Activated CD4-positive, CD25-positive, alpha-beta regulatory T cell treated with anti-CD3 and anti-CD28 coated beads, Interleukin-2, amount 50 U/mL, for 72 hours (primary cell): ENCODE data around the gene MYO9A.
"Not testable (repeated sequence)": the region's sequence is repeated elsewhere in the genome, so short reads cannot be mapped to it uniquely, and the experiment has no call there.

ENCODE experiments used
- DNase-seq: peaks from one replicate; pipeline ENCODE4 v3.0.0; 2021

Gene MYO9A

GRCh38 chr15:72034351-72034750, 83.6 kb downstream of the MYO9A start:
- DNase-seq: no peak

DNA sequence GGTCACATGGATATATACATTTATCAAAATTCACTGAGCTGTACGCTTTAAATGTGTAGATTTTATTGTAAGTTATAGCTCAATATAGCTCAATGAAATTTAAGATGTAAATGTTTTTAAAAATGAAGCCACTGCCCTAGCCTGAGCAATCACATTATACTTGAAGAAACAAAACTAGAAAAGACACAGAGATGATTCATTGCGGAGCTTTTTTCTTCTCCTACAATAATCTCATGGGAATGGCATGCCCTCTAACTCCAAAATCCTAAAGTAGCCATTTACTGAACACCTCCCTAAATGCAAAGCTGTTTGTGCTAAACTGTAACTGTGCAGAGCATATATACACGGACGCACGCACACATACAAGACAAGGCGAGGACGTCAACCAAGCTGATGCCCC, 84.2 kb downstream of the MYO9A start:
- no peak for DNase-seq

GRCh38 chr15:72033285-72033684, 84.7 kb downstream of the MYO9A start:
- no peak for DNase-seq

- no peak for DNase-seq
These were observed 96.3 kb downstream of the MYO9A start for GRCh38 chr15:72021604-72022003.

- no peak for DNase-seq
These were observed 97.2 kb downstream of the MYO9A start for GRCh38 chr15:72020799-72021198.

- DNase-seq: not testable (repeated sequence)
These were observed 103.4 kb downstream of the MYO9A start for GRCh38 chr15:72014555-72014954.

DNA sequence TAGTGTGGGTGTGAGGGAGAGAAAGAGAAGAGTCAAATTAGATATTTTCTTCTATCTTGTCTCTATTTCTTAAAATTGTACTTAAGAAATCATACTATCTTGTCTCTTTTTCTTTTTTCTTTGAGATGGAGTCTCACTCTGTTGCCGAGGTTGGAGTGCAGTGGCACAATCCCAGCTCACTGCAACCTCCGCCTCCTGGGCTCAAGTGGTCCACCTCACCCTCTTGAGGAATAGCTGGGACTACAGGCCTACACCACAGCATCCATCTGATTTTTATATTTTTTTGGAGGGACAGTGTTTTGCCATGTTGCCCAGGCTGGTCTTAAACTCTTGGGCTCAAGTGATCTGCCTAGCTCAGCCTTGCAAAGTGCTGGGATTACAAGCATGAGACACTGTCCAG, 104.2 kb downstream of the MYO9A start:
- no peak for DNase-seq

DNA sequence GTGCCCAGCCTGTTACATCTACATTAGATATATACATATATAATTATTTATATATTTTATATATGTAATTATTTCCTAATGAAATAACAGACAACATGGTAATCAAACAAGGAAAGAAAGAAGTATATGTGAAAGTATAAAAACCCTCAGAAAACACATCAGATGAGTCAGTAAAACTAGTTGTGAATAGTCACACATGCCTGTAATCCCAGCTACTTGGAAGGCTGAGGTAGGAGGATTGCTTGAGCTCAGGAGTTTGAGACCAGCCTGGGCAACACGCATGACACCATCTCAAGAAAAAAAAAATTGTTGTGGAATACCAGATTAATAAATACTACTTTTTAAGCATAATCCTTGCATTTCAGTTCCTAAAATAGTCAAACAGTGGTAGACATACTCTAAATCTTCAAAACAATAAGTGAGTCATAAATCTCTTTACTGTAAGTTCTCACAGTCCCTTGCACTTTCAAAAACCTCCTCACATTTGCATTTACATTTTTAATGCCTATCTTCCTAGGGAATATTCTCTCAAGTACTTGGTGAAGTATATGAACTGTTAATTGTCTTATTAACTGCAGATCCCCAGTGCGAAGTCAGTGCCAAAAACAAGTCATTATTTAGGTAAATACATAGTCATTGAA, 106.5 kb downstream of the MYO9A start:
- DNase-seq: no peak

- DNase-seq: no peak
These were observed 108.7 kb downstream of the MYO9A start for GRCh38 chr15:72009222-72009621.

- DNase-seq: no peak
These were observed 111.6 kb downstream of the MYO9A start for GRCh38 chr15:72006382-72006781.

DNA sequence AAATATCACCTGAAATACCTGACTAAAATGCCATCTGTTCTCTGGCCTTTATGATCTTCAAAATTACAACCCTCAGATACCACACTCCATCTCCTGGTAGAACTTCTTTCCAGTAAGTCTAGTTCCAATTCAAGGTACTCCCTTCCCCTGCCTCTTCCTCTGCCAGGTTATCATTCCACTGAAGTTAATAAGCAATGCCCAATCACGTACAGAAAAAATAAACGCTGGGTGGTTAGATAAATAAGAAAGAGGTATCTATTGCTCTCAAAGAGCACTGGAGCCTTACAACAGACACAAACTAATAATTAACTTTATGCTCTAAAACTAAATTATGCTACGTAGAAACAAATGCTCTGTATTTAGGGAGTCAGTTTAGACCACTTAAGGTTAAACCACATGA, 112.5 kb downstream of the MYO9A start:
- DNase-seq: no peak

- DNase-seq: no peak
These were observed 118.1 kb downstream of the MYO9A start for GRCh38 chr15:71999807-72000206.

DNA sequence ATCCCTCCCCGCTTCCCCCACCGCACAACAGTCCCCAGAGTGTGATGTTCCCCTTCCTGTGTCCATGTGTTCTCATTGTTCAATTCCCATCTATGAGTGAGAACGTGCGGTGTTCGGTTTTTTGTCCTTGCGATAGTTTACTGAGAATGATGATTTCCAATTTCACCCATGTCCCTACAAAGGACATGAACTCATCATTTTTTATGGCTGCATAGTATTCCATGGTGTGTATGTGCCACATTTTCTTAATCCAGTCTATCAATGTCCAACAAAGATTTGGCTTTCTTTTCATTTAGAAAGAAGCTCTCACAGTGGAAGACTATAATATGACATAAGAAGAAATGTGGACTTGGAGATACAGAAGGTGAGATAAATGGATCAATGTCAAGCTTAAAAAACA, 119.2 kb downstream of the MYO9A start:
- not testable (repeated sequence) for DNase-seq

DNA sequence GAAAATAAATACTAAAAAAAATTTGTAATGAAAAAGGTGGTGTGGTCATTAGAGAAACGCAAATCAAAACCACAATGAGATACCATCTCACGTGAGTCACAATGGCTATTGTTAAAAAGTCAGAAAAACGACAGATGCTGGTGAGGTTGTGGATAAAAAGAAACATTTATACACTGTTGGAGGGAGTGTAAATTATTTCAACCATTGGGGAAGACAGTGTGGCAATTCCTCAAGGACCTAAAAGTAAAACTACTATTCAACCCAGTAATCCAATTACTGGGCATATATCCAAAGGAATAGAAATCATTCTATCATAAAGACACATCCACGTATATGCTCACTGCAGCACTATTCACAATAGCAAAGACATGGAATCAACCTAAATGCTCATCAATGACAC, 120.3 kb downstream of the MYO9A start:
- DNase-seq: no peak

- DNase-seq: no peak
These were observed 142.2 kb downstream of the MYO9A start for GRCh38 chr15:71975816-71976150.

DNA sequence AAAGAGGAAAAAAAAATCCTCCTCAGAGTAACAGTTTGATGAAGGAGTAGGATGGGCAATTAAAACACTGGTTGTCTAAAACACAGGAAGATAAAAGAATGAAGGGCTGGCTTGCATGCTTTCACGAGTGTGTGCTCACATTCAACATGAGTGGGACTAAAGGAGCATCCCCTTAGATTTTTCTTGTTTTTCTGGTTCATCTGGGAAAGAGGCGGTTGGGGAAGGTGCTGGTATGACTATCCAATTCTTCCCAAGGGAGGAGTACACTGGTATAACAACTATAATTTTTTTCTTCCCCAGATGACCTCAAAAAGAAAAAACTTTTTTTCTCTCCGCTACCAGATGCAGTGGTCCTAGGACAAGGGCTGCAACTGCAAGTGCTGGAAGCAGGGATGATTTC, 143.7 kb downstream of the MYO9A start:
- no peak for DNase-seq

- no peak for DNase-seq
These were observed 144.6 kb downstream of the MYO9A start for GRCh38 chr15:71973366-71973765.

DNA sequence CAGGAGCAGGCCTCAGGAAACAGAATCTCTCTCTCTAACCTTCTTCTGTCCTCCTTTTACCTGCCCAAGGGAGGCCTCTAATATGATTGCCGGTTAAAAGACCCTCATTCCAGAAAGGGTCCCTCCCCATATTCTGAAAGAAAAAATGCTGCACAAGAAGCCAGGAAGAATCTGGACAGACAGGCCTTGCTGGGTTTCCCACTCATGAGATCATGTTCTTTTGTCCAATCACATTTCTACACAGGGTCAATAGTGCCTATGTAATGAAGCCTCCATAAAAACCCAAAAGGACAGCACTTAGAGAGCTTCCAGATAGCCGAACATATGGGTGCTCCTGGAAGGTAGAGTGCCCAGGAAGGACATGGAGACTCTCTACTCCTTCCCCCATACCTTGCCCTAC, 146.0 kb downstream of the MYO9A start:
- no peak for DNase-seq

- no peak for DNase-seq
These were observed 147.5 kb downstream of the MYO9A start for GRCh38 chr15:71970435-71970834.

DNA sequence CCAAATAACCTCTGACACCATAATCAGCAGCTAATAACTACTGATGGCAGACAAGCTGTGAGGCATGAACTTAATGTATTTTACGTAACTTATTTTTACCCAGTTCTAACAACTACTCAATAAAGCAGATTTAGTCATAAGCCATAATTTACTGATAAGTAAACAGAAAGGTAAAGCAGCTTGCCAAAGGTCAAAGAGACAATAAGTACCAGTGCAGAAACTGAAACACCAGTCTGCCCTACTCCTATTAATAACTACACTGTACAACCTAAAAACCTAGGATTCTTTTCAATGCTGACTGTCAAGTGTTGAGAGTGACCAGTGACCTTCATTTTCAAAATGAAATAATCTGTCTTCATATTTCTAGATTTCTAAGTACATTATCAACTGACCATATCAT, 155.4 kb downstream of the MYO9A start:
- no peak for DNase-seq

GRCh38 chr15:71957026-71957425, 160.9 kb downstream of the MYO9A start:
- no peak for DNase-seq

GRCh38 chr15:71951134-71951533, 166.8 kb downstream of the MYO9A start:
- DNase-seq: no peak

GRCh38 chr15:71945012-71945411, 172.9 kb downstream of the MYO9A start:
- DNase-seq: no peak

DNA sequence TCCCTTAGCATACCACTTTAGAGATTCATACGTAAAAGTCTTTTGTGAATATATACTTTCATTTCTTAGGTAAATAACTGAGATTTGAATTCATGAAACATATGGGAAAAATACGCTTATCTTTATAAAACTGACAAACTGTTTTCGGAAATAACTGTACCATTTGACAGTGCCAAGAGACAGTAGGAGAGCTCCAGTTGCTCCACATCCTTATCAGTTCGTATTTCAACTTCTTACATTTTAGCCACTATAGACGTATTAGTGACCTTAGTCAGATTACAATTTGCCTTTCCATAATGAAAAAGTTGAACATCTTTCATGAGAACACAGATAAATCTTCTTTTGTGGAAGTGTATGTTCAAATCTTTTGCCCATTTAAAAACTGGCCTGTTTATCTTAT, 174.1 kb downstream of the MYO9A start:
- no peak for DNase-seq

- no peak for DNase-seq
These were observed 177.9 kb downstream of the MYO9A start for GRCh38 chr15:71939981-71940588.
